ENCODE measurements around the gene FUT1. TPM values are rescaled to one million over a fixed set of nuclear protein-coding genes. Genes with fewer than 3 reads are reported as not detected.
A peak's percentile ranks its signal among the peaks of the same experiment; 100 is the strongest.

Gene FUT1
- total RNA-seq, 1 experiment from 2014 or later: 11.5 TPM

- peaks cover 9% of the 10 kb centered on the region; the same call in 1 of the 2 replicates for H3K36me3 Mint-ChIP-seq
- ChIA-PET POLR2A (interaction anchor here (0.5 kb wide), 1 partner anchor 32 kb away, joined by 3 read pairs; no protein-coding TSS in a partner anchor), CTCF (interaction anchor here (1.3 kb wide), 1 partner anchor 58 kb away, joined by 3 read pairs; no protein-coding TSS in a partner anchor)
- DNase-seq (ENCODE audit: low spot score) (peak; percentile 69), ATAC-seq (no peak)
- H3K4me1 Mint-ChIP-seq: peaks cover 41% of the 10 kb centered on the region
- H3K9me3 Mint-ChIP-seq: no peaks in the 10 kb centered on the region
- no peak within 1 kb of the TSS; the same call in 1 of the 2 replicates for H3K27ac Mint-ChIP-seq
- H3K4me3 Mint-ChIP-seq: peak within 1 kb of the TSS; percentile 54; the same call in 1 of the 2 replicates
- TF ChIP-seq ZNF425 (CRISPR knock-in tag; conservative IDR thresholded peaks at IDR 0.05) (no peak), ZNF263 (CRISPR knock-in tag; IDR thresholded peaks at IDR 0.05; ENCODE audit: low read depth) (peak; percentile 66; the same call in 1 of the 2 replicates), ZNF281 (CRISPR knock-in tag; IDR thresholded peaks at IDR 0.05) (peak; percentile 73; the same call in 1 of the 2 replicates), FOXK1 (CRISPR knock-in tag; IDR thresholded peaks at IDR 0.05) (no peak), MAX (CRISPR knock-in tag; IDR thresholded peaks at IDR 0.05) (peak; percentile 69; the same call in 1 of the 2 replicates), E2F5 (CRISPR knock-in tag; IDR thresholded peaks at IDR 0.05) (no peak), PRDM15 (CRISPR knock-in tag; IDR thresholded peaks at IDR 0.05) (peak; percentile 82), GABPB1 (CRISPR knock-in tag; IDR thresholded peaks at IDR 0.05) (peak; percentile 100), FOXP1 (CRISPR knock-in tag; IDR thresholded peaks at IDR 0.05; ENCODE audit: borderline replicate concordance) (0 out of 2 replicates have a peak, but pooled peaks have one; percentile 18), EMX1 (CRISPR knock-in tag; IDR thresholded peaks at IDR 0.05) (0 out of 2 replicates have a peak, but pooled peaks have one; percentile 9)
- H3K27me3 Mint-ChIP-seq (ENCODE audit: low read depth): peaks cover 10% of the 10 kb centered on the region
Observed at GRCh38 chr19:48755084-48755641, 2.7 kb upstream of the FUT1 start, which contains the start of gene FGF21. Gene FGF21 (plus strand): TSS chr19:48755524. CDS start chr19:48756237, 713 bp downstream.

- DNase-seq (ENCODE audit: low spot score): no peak
- ChIA-PET POLR2A (interaction anchor here (0.6 to 1.7 kb wide), 6 partner anchors 13 to 1895 kb away, joined by 3 to 17 read pairs (median 4); partner anchors contain the start of gene CA11), CTCF (interaction anchor here (0.9 to 1.2 kb wide), 5 partner anchors 13 to 219 kb away, joined by 3 to 7 read pairs (median 3); partner anchors contain the start of gene CA11)
- no peaks in the 10 kb centered on the region for H3K9me3 Mint-ChIP-seq
- peak overlapping the region; percentile 91 for H3K27ac Mint-ChIP-seq
- H3K27me3 Mint-ChIP-seq (ENCODE audit: low read depth): peaks cover 10% of the 10 kb centered on the region
- peak; percentile 7 for ATAC-seq
- peaks cover 45% of the 10 kb centered on the region for H3K4me1 Mint-ChIP-seq
- peak overlapping the region; percentile 95 for H3K4me3 Mint-ChIP-seq
- peaks cover 18% of the 10 kb centered on the region; the same call in 1 of the 2 replicates for H3K36me3 Mint-ChIP-seq
- TF ChIP-seq USF2 (CRISPR knock-in tag; IDR thresholded peaks at IDR 0.05) (no peak), ZNF425 (CRISPR knock-in tag; conservative IDR thresholded peaks at IDR 0.05) (no peak), NR3C1 (CRISPR knock-in tag; conservative IDR thresholded peaks at IDR 0.05; ENCODE audit: low read depth) (no peak), ZNF121 (CRISPR knock-in tag; IDR thresholded peaks at IDR 0.05) (no peak), ZNF281 (CRISPR knock-in tag; IDR thresholded peaks at IDR 0.05) (no peak), MYBL2 (CRISPR knock-in tag; IDR thresholded peaks at IDR 0.05) (no peak)
Observed at GRCh38 chr19:48751845-48752495, 471 bp downstream of the FUT1 start.
